Fibroblast of pulmonary artery (primary cell): Measurements from ENCODE around the gene ADAMTS7.
"Not testable (repeated sequence)": the region's sequence is repeated elsewhere in the genome, so short reads cannot be mapped to it uniquely, and the experiment has no call there.

ENCODE experiments used
- DNase-seq: peaks from one replicate; pipeline ENCODE4 v3.0.0-alpha.2; 2010; ENCODE audit warnings: low read depth
- H3K4me3 ChIP-seq: replicated peaks from 2 replicates; pipeline ENCODE4 v1.5.1; 2011; ENCODE audit warnings: low read depth, mild to moderate bottlenecking, control low read depth, low read length, moderate library complexity
- CTCF ChIP-seq: IDR thresholded peaks from 2 replicates; pipeline ENCODE4 v1.5.1; 2011; ENCODE audit warnings: mild to moderate bottlenecking, control low read depth, low read length, inconsistent platforms; ENCODE audit errors: missing control alignments

ADAMTS7 gene

GRCh38 chr15:78761891-78762385 lies 49.3 kb downstream of the ADAMTS7 start:
- no peak overlapping the region for H3K4me3 ChIP-seq
- no peak for DNase-seq
- TF ChIP-seq CTCF = no peak

- DNase-seq, H3K4me3 ChIP-seq: not testable (repeated sequence)
These were observed 49.8 kb downstream of the ADAMTS7 start for GRCh38 chr15:78761475-78761874.

GRCh38 chr15:78761020-78761419 lies 50.2 kb downstream of the ADAMTS7 start:
- no peak for DNase-seq

GRCh38 chr15:78760091-78760882 lies 51.0 kb downstream of the ADAMTS7 start:
- DNase-seq = peak; percentile 69
- not testable (repeated sequence) for H3K4me3 ChIP-seq

More at GRCh38 chr15:78761020-78761419, 50.2 kb downstream of the ADAMTS7 start:
- no peak for TF ChIP-seq CTCF
- H3K4me3 ChIP-seq = no peak overlapping the region

GRCh38 chr15:78759361-78759998 lies 51.8 kb downstream of the ADAMTS7 start:
- H3K4me3 ChIP-seq, DNase-seq: not testable (repeated sequence)

GRCh38 chr15:78758486-78759200 lies 52.6 kb downstream of the ADAMTS7 start:
- not testable (repeated sequence) for DNase-seq, H3K4me3 ChIP-seq

- not testable (repeated sequence) for H3K4me3 ChIP-seq, DNase-seq
These were observed 53.2 kb downstream of the ADAMTS7 start for GRCh38 chr15:78758084-78758483.

GRCh38 chr15:78757636-78757905 lies 53.7 kb downstream of the ADAMTS7 start:
- no peak for DNase-seq
- no peak for TF ChIP-seq CTCF
- H3K4me3 ChIP-seq = no peak overlapping the region

- peak; percentile 84 for DNase-seq
- not testable (repeated sequence) for H3K4me3 ChIP-seq
These were observed 54.3 kb downstream of the ADAMTS7 start for GRCh38 chr15:78756781-78757635.
